Caco-2 (cell line): ENCODE data around the gene ABI3BP. TPM values are rescaled to one million over a fixed set of nuclear protein-coding genes. Genes with fewer than 3 reads are reported as not detected.

Source experiments
- BruUV-seq: library from RNA; stranded (reverse); fragments of 400-500 nt; replicated peaks from 2 replicates; lab custom pipeline; 2021; lab: Mats Ljungman, UMichigan
- CTCF ChIA-PET: fragments of 300-600 bp; sonication (Branson Sonifier 250); formaldehyde crosslinking; loops from one replicate; lab custom pipeline; 2022; ENCODE audit warnings: antibody characterized with exemption; lab: Charles Lee
- POLR2A ChIA-PET: fragments of 300-600 bp; sonication (Branson Sonifier 250); formaldehyde crosslinking; loops from one replicate; lab custom pipeline; 2022; ENCODE audit warnings: antibody characterized with exemption; lab: Charles Lee
- DNase-seq, 2 experiments: peaks; one replicate each; pipeline versions ENCODE4 v3.0.0 to v3.0.0-alpha.2; 2020 to 2022
- H3K27me3 ChIP-seq: replicated peaks from 2 replicates; pipeline ENCODE4 v1.6.0; 2011; ENCODE audit warnings: low read length; ENCODE audit not compliant: control insufficient read depth, insufficient read depth
- H3K36me3 ChIP-seq: 2 replicates; pipeline ENCODE4 v1.5.1; 2011; ENCODE audit warnings: low read length; ENCODE audit not compliant: control insufficient read depth, insufficient read depth
- H3K4me1 ChIP-seq: fragments of 250-450 bp; sonication (Bioruptor Pico); 2 replicates; pipeline ENCODE4 v1.5.1; 2020; ENCODE audit warnings: mild to moderate bottlenecking
- H3K4me3 ChIP-seq: 2 replicates; pipeline ENCODE4 v1.5.1; 2011; ENCODE audit warnings: low read depth, mild to moderate bottlenecking, control low read depth, low read length
- H3K9me3 ChIP-seq: fragments of 250-450 bp; sonication (Bioruptor Pico); 2 replicates; pipeline ENCODE4 v1.5.1; 2020; ENCODE audit warnings: mild to moderate bottlenecking, moderate library complexity
- H3K27ac Mint-ChIP-seq: one replicate; pipeline ENCODE4 v1.8.0; 2022; ENCODE audit warnings: mixed read lengths; ENCODE audit not compliant: unreplicated experiment
- H3K27me3 Mint-ChIP-seq: one replicate; pipeline ENCODE4 v1.8.0; 2022; ENCODE audit warnings: mixed read lengths; ENCODE audit not compliant: insufficient read depth, unreplicated experiment
- H3K36me3 Mint-ChIP-seq: one replicate; pipeline ENCODE4 v1.8.0; 2022; ENCODE audit warnings: mild to moderate bottlenecking, mixed read lengths; ENCODE audit not compliant: insufficient read depth, unreplicated experiment
- H3K4me1 Mint-ChIP-seq: one replicate; pipeline ENCODE4 v1.8.0; 2022; ENCODE audit warnings: low read depth, mixed read lengths; ENCODE audit not compliant: unreplicated experiment
- H3K4me3 Mint-ChIP-seq: one replicate; pipeline ENCODE4 v1.8.0; 2022; ENCODE audit warnings: mild to moderate bottlenecking, moderate library complexity, mixed read lengths; ENCODE audit not compliant: unreplicated experiment
- H3K9me3 Mint-ChIP-seq: one replicate; pipeline ENCODE4 v1.8.0; 2022; ENCODE audit warnings: mixed read lengths; ENCODE audit not compliant: unreplicated experiment
- CTCF ChIP-seq, 2 experiments: fragments of 200-600 bp in 1 of 2; IDR thresholded peaks; 1 replicate in 1 of 2; 2 replicates in 1 of 2; pipeline versions ENCODE4 v1.5.1 to v1.8.0; 2011 to 2022; ENCODE audit warnings: antibody characterized with exemption in 1 of 2, control low read depth in 1 of 2, inconsistent platforms in 1 of 2, low read depth in 1 of 2, low read length in 1 of 2, mild to moderate bottlenecking in 1 of 2, moderate library complexity in 1 of 2; ENCODE audit not compliant: insufficient read depth in 1 of 2, severe bottlenecking in 1 of 2, unreplicated experiment in 1 of 2
- intact Hi-C: fragments of 100-400 bp; cut with micrococcal nuclease; formaldehyde crosslinking; loops from one replicate; pipeline ENCODE4 v1.10.0; 2022; ENCODE audit not compliant: unreplicated experiment
- total RNA-seq: library from RNA; stranded (reverse); gene quantifications from 2 replicates; pipeline ENCODE4 v1.2.3, GENCODE V29; 2022

ABI3BP gene
- total RNA-seq, 1 experiment from 2014 or later, result not detected

- peaks cover 25% of the 10 kb centered on the region for H3K4me1 ChIP-seq
- H3K27me3 ChIP-seq, result no peaks in the 10 kb centered on the region
- Mint-ChIP-seq H3K4me3 (peak overlapping the region; percentile 28), H3K27ac (peak overlapping the region; percentile 88), H3K36me3 (peaks cover 9% of the 10 kb centered on the region), H3K9me3 (peaks cover 11% of the 10 kb centered on the region), H3K4me1 (peaks cover 18% of the 10 kb centered on the region), H3K27me3 (no peaks in the 10 kb centered on the region)
- TF ChIP-seq CTCF (IDR thresholded peaks at IDR 0.05; ENCODE audit: insufficient read depth in 1 of 2, low read depth in 1 of 2, low read length in 1 of 2, severe bottlenecking in 1 of 2, unreplicated experiment in 1 of 2), result no peak
- intact Hi-C loops, result loop anchor here (1.0 kb wide), 1 partner anchor 34 kb away; no protein-coding TSS in a partner anchor
- POLR2A ChIA-PET, result no interaction called here
- CTCF ChIA-PET, result no interaction called here
- H3K36me3 ChIP-seq, result no peaks in the 10 kb centered on the region
- peak; percentile 77 to 84 for DNase-seq
- H3K9me3 ChIP-seq, result peaks cover 13% of the 10 kb centered on the region
- H3K4me3 ChIP-seq, result no peak overlapping the region
- no TSS peak for BruUV-seq
These were observed 43.0 kb upstream of the ABI3BP start for GRCh38 chr3:101036213-101036618.

DNA sequence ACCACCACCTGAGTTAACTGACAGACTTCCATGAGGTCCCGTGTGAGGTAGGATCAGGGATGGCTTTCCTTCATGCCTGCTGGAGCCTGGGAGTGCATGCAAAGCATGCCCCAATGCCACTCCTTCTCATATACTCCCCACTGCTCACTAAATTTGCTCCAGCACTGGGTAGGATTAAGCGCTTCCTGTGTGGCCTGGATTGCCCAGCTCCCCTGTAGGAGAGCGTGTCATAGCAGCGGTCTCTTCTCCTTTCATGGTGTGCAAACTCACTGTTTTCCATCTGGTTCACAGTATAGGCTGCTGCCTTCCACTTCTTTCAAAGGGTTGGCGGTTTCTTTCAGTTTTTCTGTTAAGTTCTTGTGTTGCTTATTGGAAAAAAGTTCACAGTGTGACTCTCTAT, 34.1 kb upstream of the ABI3BP start:
- H3K9me3 ChIP-seq, result no peaks in the 10 kb centered on the region
- H3K27me3 ChIP-seq, result no peaks in the 10 kb centered on the region
- Mint-ChIP-seq H3K4me3 (no peak overlapping the region), H3K27me3 (no peaks in the 10 kb centered on the region), H3K4me1 (no peaks in the 10 kb centered on the region), H3K27ac (no peak overlapping the region), H3K36me3 (no peaks in the 10 kb centered on the region), H3K9me3 (peaks cover 9% of the 10 kb centered on the region)
- CTCF ChIA-PET, result no interaction called here
- intact Hi-C loops, result no loop called here
- POLR2A ChIA-PET, result no interaction called here
- no peak for TF ChIP-seq CTCF (IDR thresholded peaks at IDR 0.05; ENCODE audit: insufficient read depth in 1 of 2, low read depth in 1 of 2, low read length in 1 of 2, severe bottlenecking in 1 of 2, unreplicated experiment in 1 of 2)
- DNase-seq, result no peak
- no peak overlapping the region for H3K4me3 ChIP-seq
- no peaks in the 10 kb centered on the region for H3K4me1 ChIP-seq
- no peaks in the 10 kb centered on the region for H3K36me3 ChIP-seq
- no TSS peak for BruUV-seq

DNA sequence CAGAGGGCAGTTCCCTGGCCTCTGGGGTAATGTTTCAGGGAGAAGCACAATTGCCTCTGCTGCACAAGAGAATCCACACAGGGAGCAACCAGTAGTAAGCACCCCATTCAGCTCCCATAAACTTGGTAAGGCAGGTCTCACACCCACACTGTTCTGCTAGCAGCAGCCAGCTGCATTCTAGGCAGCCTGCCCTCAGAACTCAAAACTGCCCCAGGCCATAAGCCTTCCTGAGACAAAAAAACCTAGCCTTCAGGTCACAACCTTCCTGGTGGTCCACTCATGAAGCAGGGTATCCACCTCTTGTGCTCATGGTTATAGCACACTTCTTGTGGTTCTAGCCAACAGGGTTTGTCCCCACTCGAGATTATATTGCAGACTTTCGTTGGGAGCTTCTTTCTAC, 33.7 kb upstream of the ABI3BP start:
- Histone ChIP-seq H3K36me3 (no peaks in the 10 kb centered on the region), H3K4me1 (no peaks in the 10 kb centered on the region), H3K4me3 (no peak overlapping the region), H3K9me3 (no peaks in the 10 kb centered on the region), H3K27me3 (no peaks in the 10 kb centered on the region)
- Mint-ChIP-seq H3K4me3 (no peak overlapping the region), H3K27ac (no peak overlapping the region), H3K36me3 (no peaks in the 10 kb centered on the region), H3K9me3 (peaks cover 9% of the 10 kb centered on the region), H3K27me3 (no peaks in the 10 kb centered on the region), H3K4me1 (no peaks in the 10 kb centered on the region)
- DNase-seq, result no peak
- intact Hi-C loops, result no loop called here
- BruUV-seq, result no TSS peak
- TF ChIP-seq CTCF (IDR thresholded peaks at IDR 0.05; ENCODE audit: insufficient read depth in 1 of 2, low read depth in 1 of 2, low read length in 1 of 2, severe bottlenecking in 1 of 2, unreplicated experiment in 1 of 2), result no peak
- ChIA-PET CTCF (no interaction called here), POLR2A (no interaction called here)
